ENCODE results near the gene IFT88.

DNA sequence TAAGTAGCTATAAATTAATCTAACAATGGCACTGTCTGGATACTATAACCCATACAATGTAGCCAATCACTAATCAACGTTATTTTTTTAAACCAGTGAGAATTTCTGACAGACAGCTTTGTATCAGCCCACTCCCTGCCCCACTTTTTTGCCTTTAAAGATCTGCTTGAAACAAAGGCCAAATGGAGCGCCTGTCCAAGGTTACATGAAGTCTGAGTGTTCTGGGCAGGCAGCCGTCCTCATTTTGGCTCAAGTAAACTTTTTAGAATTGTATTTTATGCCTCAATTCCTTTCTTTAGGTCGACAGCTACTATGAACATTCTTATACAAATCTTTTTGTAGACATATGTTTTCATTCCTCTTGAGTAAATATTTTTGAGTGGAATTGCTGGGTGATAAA is 6.2 kb downstream of the IFT88 start:
- TF ChIP-seq, protein P1, sequence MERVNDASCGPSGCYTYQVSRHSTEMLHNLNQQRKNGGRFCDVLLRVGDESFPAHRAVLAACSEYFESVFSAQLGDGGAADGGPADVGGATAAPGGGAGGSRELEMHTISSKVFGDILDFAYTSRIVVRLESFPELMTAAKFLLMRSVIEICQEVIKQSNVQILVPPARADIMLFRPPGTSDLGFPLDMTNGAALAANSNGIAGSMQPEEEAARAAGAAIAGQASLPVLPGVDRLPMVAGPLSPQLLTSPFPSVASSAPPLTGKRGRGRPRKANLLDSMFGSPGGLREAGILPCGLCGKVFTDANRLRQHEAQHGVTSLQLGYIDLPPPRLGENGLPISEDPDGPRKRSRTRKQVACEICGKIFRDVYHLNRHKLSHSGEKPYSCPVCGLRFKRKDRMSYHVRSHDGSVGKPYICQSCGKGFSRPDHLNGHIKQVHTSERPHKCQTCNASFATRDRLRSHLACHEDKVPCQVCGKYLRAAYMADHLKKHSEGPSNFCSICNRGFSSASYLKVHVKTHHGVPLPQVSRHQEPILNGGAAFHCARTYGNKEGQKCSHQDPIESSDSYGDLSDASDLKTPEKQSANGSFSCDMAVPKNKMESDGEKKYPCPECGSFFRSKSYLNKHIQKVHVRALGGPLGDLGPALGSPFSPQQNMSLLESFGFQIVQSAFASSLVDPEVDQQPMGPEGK (CRISPR knock-in tag; IDR thresholded peaks at IDR 0.05; ENCODE audit: borderline replicate concordance) = no peak
- TF ChIP-seq PPARA (CRISPR knock-in tag; IDR thresholded peaks at IDR 0.05; ENCODE audit: borderline replicate concordance) (no peak), OSR1 (CRISPR knock-in tag; IDR thresholded peaks at IDR 0.05) (no peak), GLIS3 (CRISPR knock-in tag; IDR thresholded peaks at IDR 0.05) (no peak), ZFP30 (CRISPR knock-in tag; IDR thresholded peaks at IDR 0.05) (no peak), ARNTL (CRISPR knock-in tag; IDR thresholded peaks at IDR 0.05; ENCODE audit: borderline replicate concordance, low read depth) (no peak)
- TF ChIP-seq, protein P2, sequence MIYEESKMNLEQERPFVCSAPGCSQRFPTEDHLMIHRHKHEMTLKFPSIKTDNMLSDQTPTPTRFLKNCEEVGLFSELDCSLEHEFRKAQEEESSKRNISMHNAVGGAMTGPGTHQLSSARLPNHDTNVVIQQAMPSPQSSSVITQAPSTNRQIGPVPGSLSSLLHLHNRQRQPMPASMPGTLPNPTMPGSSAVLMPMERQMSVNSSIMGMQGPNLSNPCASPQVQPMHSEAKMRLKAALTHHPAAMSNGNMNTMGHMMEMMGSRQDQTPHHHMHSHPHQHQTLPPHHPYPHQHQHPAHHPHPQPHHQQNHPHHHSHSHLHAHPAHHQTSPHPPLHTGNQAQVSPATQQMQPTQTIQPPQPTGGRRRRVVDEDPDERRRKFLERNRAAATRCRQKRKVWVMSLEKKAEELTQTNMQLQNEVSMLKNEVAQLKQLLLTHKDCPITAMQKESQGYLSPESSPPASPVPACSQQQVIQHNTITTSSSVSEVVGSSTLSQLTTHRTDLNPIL (CRISPR knock-in tag; IDR thresholded peaks at IDR 0.05; ENCODE audit: low read depth) = no peak
